Caco-2 (cell line): ENCODE results near the gene C8G. TPM values are rescaled to one million over a fixed set of nuclear protein-coding genes. Genes with fewer than 3 reads are reported as not detected.
A peak's percentile ranks its signal among the peaks of the same experiment; 100 is the strongest.

Source experiments
- BruUV-seq: library from RNA; stranded (reverse); fragments of 400-500 nt; replicated peaks from 2 replicates; lab custom pipeline; 2021; lab: Mats Ljungman, UMichigan
- CTCF ChIA-PET: fragments of 300-600 bp; sonication (Branson Sonifier 250); formaldehyde crosslinking; loops from one replicate; lab custom pipeline; 2022; ENCODE audit warnings: antibody characterized with exemption; lab: Charles Lee
- POLR2A ChIA-PET: fragments of 300-600 bp; sonication (Branson Sonifier 250); formaldehyde crosslinking; loops from one replicate; lab custom pipeline; 2022; ENCODE audit warnings: antibody characterized with exemption; lab: Charles Lee
- DNase-seq, 2 experiments: peaks; one replicate each; pipeline versions ENCODE4 v3.0.0 to v3.0.0-alpha.2; 2020 to 2022
- H3K27me3 ChIP-seq: replicated peaks from 2 replicates; pipeline ENCODE4 v1.6.0; 2011; ENCODE audit warnings: low read length; ENCODE audit not compliant: control insufficient read depth, insufficient read depth
- H3K36me3 ChIP-seq: 2 replicates; pipeline ENCODE4 v1.5.1; 2011; ENCODE audit warnings: low read length; ENCODE audit not compliant: control insufficient read depth, insufficient read depth
- H3K4me1 ChIP-seq: fragments of 250-450 bp; sonication (Bioruptor Pico); 2 replicates; pipeline ENCODE4 v1.5.1; 2020; ENCODE audit warnings: mild to moderate bottlenecking
- H3K4me3 ChIP-seq: 2 replicates; pipeline ENCODE4 v1.5.1; 2011; ENCODE audit warnings: low read depth, mild to moderate bottlenecking, control low read depth, low read length
- H3K9me3 ChIP-seq: fragments of 250-450 bp; sonication (Bioruptor Pico); 2 replicates; pipeline ENCODE4 v1.5.1; 2020; ENCODE audit warnings: mild to moderate bottlenecking, moderate library complexity
- H3K27ac Mint-ChIP-seq: one replicate; pipeline ENCODE4 v1.8.0; 2022; ENCODE audit warnings: mixed read lengths; ENCODE audit not compliant: unreplicated experiment
- H3K27me3 Mint-ChIP-seq: one replicate; pipeline ENCODE4 v1.8.0; 2022; ENCODE audit warnings: mixed read lengths; ENCODE audit not compliant: insufficient read depth, unreplicated experiment
- H3K36me3 Mint-ChIP-seq: one replicate; pipeline ENCODE4 v1.8.0; 2022; ENCODE audit warnings: mild to moderate bottlenecking, mixed read lengths; ENCODE audit not compliant: insufficient read depth, unreplicated experiment
- H3K4me1 Mint-ChIP-seq: one replicate; pipeline ENCODE4 v1.8.0; 2022; ENCODE audit warnings: low read depth, mixed read lengths; ENCODE audit not compliant: unreplicated experiment
- H3K4me3 Mint-ChIP-seq: one replicate; pipeline ENCODE4 v1.8.0; 2022; ENCODE audit warnings: mild to moderate bottlenecking, moderate library complexity, mixed read lengths; ENCODE audit not compliant: unreplicated experiment
- H3K9me3 Mint-ChIP-seq: one replicate; pipeline ENCODE4 v1.8.0; 2022; ENCODE audit warnings: mixed read lengths; ENCODE audit not compliant: unreplicated experiment
- CTCF ChIP-seq, 2 experiments: fragments of 200-600 bp in 1 of 2; IDR thresholded peaks; 1 replicate in 1 of 2; 2 replicates in 1 of 2; pipeline versions ENCODE4 v1.5.1 to v1.8.0; 2011 to 2022; ENCODE audit warnings: antibody characterized with exemption in 1 of 2, control low read depth in 1 of 2, inconsistent platforms in 1 of 2, low read depth in 1 of 2, low read length in 1 of 2, mild to moderate bottlenecking in 1 of 2, moderate library complexity in 1 of 2; ENCODE audit not compliant: insufficient read depth in 1 of 2, severe bottlenecking in 1 of 2, unreplicated experiment in 1 of 2
- intact Hi-C: fragments of 100-400 bp; cut with micrococcal nuclease; formaldehyde crosslinking; loops from one replicate; pipeline ENCODE4 v1.10.0; 2022; ENCODE audit not compliant: unreplicated experiment
- total RNA-seq: library from RNA; stranded (reverse); gene quantifications from 2 replicates; pipeline ENCODE4 v1.2.3, GENCODE V29; 2022

The C8G gene
- total RNA-seq, 1 experiment from 2014 or later, result 0.77 TPM

GRCh38 chr9:136985027-136985602 is 40.1 kb downstream of the C8G start:
- no peaks in the 10 kb centered on the region for H3K27me3 ChIP-seq
- Mint-ChIP-seq H3K9me3 (no peaks in the 10 kb centered on the region), H3K4me1 (peaks cover 23% of the 10 kb centered on the region), H3K27ac (no peak overlapping the region), H3K4me3 (no peak overlapping the region), H3K36me3 (peaks cover 6% of the 10 kb centered on the region), H3K27me3 (no peaks in the 10 kb centered on the region)
- H3K36me3 ChIP-seq, result no peaks in the 10 kb centered on the region
- no peak for DNase-seq
- CTCF ChIA-PET, result interaction anchor here (0.6 kb wide), 1 partner anchor 91 kb away, joined by 8 read pairs; no protein-coding TSS in a partner anchor
- no peak overlapping the region for H3K4me3 ChIP-seq
- POLR2A ChIA-PET, result no interaction called here
- intact Hi-C loops, result no loop called here
- BruUV-seq, result no TSS peak
- H3K4me1 ChIP-seq, result peaks cover 19% of the 10 kb centered on the region
- no peak for TF ChIP-seq CTCF (IDR thresholded peaks at IDR 0.05; ENCODE audit: insufficient read depth in 1 of 2, low read depth in 1 of 2, low read length in 1 of 2, severe bottlenecking in 1 of 2, unreplicated experiment in 1 of 2)
- no peaks in the 10 kb centered on the region for H3K9me3 ChIP-seq

GRCh38 chr9:136985853-136986252 is 40.8 kb downstream of the C8G start:
- Mint-ChIP-seq H3K36me3 (peaks cover 11% of the 10 kb centered on the region), H3K4me3 (no peak overlapping the region), H3K9me3 (no peaks in the 10 kb centered on the region), H3K4me1 (peaks cover 30% of the 10 kb centered on the region), H3K27ac (no peak overlapping the region), H3K27me3 (no peaks in the 10 kb centered on the region)
- Histone ChIP-seq H3K27me3 (no peaks in the 10 kb centered on the region), H3K36me3 (no peaks in the 10 kb centered on the region), H3K4me1 (peaks cover 27% of the 10 kb centered on the region), H3K9me3 (no peaks in the 10 kb centered on the region), H3K4me3 (no peak overlapping the region)
- no peak for DNase-seq
- no TSS peak for BruUV-seq
- ChIA-PET POLR2A (no interaction called here), CTCF (interaction anchor here (1.0 kb wide), 1 partner anchor 43 kb away, joined by 3 read pairs; no protein-coding TSS in a partner anchor)
- intact Hi-C loops, result no loop called here
- no peak for TF ChIP-seq CTCF (IDR thresholded peaks at IDR 0.05; ENCODE audit: insufficient read depth in 1 of 2, low read depth in 1 of 2, low read length in 1 of 2, severe bottlenecking in 1 of 2, unreplicated experiment in 1 of 2)

- Mint-ChIP-seq H3K4me3 (no peak overlapping the region), H3K36me3 (peaks cover 18% of the 10 kb centered on the region), H3K27ac (peak overlapping the region; percentile 14), H3K9me3 (no peaks in the 10 kb centered on the region), H3K27me3 (no peaks in the 10 kb centered on the region), H3K4me1 (peaks cover 30% of the 10 kb centered on the region)
- CTCF ChIA-PET, result interaction anchor here (0.6 to 1.4 kb wide), 5 partner anchors 41 to 616 kb away, joined by 3 to 4 read pairs (median 3); no protein-coding TSS in a partner anchor
- no peaks in the 10 kb centered on the region for H3K36me3 ChIP-seq
- H3K9me3 ChIP-seq, result no peaks in the 10 kb centered on the region
- no peaks in the 10 kb centered on the region for H3K27me3 ChIP-seq
- TF ChIP-seq CTCF (IDR thresholded peaks at IDR 0.05; ENCODE audit: insufficient read depth in 1 of 2, low read depth in 1 of 2, low read length in 1 of 2, severe bottlenecking in 1 of 2, unreplicated experiment in 1 of 2), result no peak
- no peak for DNase-seq
- H3K4me3 ChIP-seq, result no peak overlapping the region
- intact Hi-C loops, result no loop called here
- POLR2A ChIA-PET, result no interaction called here
- no TSS peak for BruUV-seq
- H3K4me1 ChIP-seq, result peaks cover 39% of the 10 kb centered on the region
Measured at GRCh38 chr9:136988872-136989271, 43.8 kb downstream of the C8G start.
